Kidney (tissue), 14 donors: ENCODE results near the gene LDLRAP1. TPM values are rescaled to one million over a fixed set of nuclear protein-coding genes. Genes with fewer than 3 reads are reported as not detected.

ENCODE experiments used
- DNase-seq, 5 donors: peaks; one replicate each; pipeline ENCODE4 v3.0.0-alpha.2; 2013 to 2020
- FAIRE-seq: peaks from 2 replicates; lab custom pipeline; 2012; peaks lifted over from hg19 to GRCh38; lab: Jason Lieb, UNC
- H3K27ac ChIP-seq, 2 donors: one replicate each; pipeline ENCODE4 v1.7.0; 2013; ENCODE audit warnings: low read depth in 2 of 2, low read length in 2 of 2, inconsistent platforms in 1 of 2
- H3K27me3 ChIP-seq: one replicate; pipeline ENCODE4 v1.7.1; 2013; ENCODE audit warnings: low read length, inconsistent platforms; ENCODE audit not compliant: control insufficient read depth, insufficient read depth
- H3K36me3 ChIP-seq, 3 donors: one replicate each; pipeline versions ENCODE4 v1.7.0 to v1.7.1; 2013; ENCODE audit warnings: low read length in 3 of 3, control low read depth in 1 of 3, inconsistent platforms in 1 of 3; ENCODE audit not compliant: insufficient read depth in 3 of 3, control insufficient read depth in 2 of 3
- H3K4me1 ChIP-seq, 3 donors: one replicate each; pipeline versions ENCODE4 v1.7.0 to v1.7.1; 2013; ENCODE audit warnings: low read length in 3 of 3, inconsistent platforms in 1 of 3, low read depth in 1 of 3; ENCODE audit not compliant: control insufficient read depth in 2 of 3, insufficient read depth in 2 of 3
- H3K4me3 ChIP-seq, 3 donors: one replicate each; pipeline versions ENCODE4 v1.7.0 to v1.8.1; 2013; ENCODE audit warnings: low read length in 3 of 3, control low read depth in 1 of 3, inconsistent platforms in 1 of 3
- H3K9ac ChIP-seq, 3 donors: one replicate each; pipeline versions ENCODE4 v1.7.0 to v1.7.1; 2013; ENCODE audit warnings: low read length in 3 of 3, control low read depth in 1 of 3, inconsistent platforms in 1 of 3
- H3K9me3 ChIP-seq, 3 donors: one replicate each; pipeline versions ENCODE4 v1.7.0 to v1.7.1; 2013; ENCODE audit warnings: low read length in 3 of 3, control low read depth in 1 of 3, inconsistent platforms in 1 of 3; ENCODE audit not compliant: control insufficient read depth in 2 of 3, insufficient read depth in 1 of 3
- CTCF ChIP-seq: IDR thresholded peaks from 3 replicates; pipeline ENCODE4 v1.5.1; 2012; ENCODE audit warnings: mild to moderate bottlenecking, moderate library complexity, borderline replicate concordance; ENCODE audit not compliant: insufficient read depth; ENCODE audit errors: extremely low read depth
- intact Hi-C: fragments of 100-400 bp; cut with DNase I; formaldehyde crosslinking; loops from one replicate; pipeline ENCODE4 v1.11.1; 2022
- polyA plus RNA-seq: library from polyadenylated mRNA; stranded (reverse); fragments of 350-450 nt; fragmentation: Illumina TruSeq; extraction: RNeasy Lipid Tissue Mini Kit (QIAGEN cat#74804); gene quantifications from one replicate; pipeline ENCODE4 v1.2.3, GENCODE V29; 2014; ENCODE audit warnings: low read depth, low replicate concordance; ENCODE audit not compliant: insufficient read depth
- total RNA-seq: library from RNA; stranded (reverse); fragmentation: NEBNext Ultra II Directional; extraction: Animal tissue kit (Norgen Biotek cat#: 25700); gene quantifications from one replicate; pipeline ENCODE4 v1.2.1, GENCODE V29; 2021
- donor health status: control.
- donor health status: control.
- donor health status: control.
- donor health status: control.
- donor health status: control.
- donor health status: DM: yes; HTN: yes; CAD: no.
- donor health status: Normal renal cell carcinoma (clear cell type).

The LDLRAP1 gene
- total and polyA plus RNA-seq, 2 donors from 2014 or later = 14.4 to 26.2 TPM

GRCh38 chr1:25533775-25534409, 9.5 kb upstream of the LDLRAP1 start:
- TF ChIP-seq CTCF = no peak
- H3K9ac ChIP-seq = no peak overlapping the region
- no peak for DNase-seq
- no peak overlapping the region for H3K4me3 ChIP-seq
- no peak overlapping the region for H3K27ac ChIP-seq
- H3K4me1 ChIP-seq = no peaks in the 10 kb centered on the region
- intact Hi-C loops = no loop called here
- FAIRE-seq = peak; percentile 57
- H3K9me3 ChIP-seq = no peaks in the 10 kb centered on the region
- H3K27me3 ChIP-seq = no peaks in the 10 kb centered on the region
- no peaks in the 10 kb centered on the region for H3K36me3 ChIP-seq

- no peak for TF ChIP-seq CTCF
- no peaks in the 10 kb centered on the region for H3K9me3 ChIP-seq
- H3K4me1 ChIP-seq = no peaks in the 10 kb centered on the region
- H3K4me3 ChIP-seq = no peak overlapping the region
- DNase-seq (no peak), FAIRE-seq (no peak)
- no peaks in the 10 kb centered on the region for H3K36me3 ChIP-seq
- no peaks in the 10 kb centered on the region for H3K27me3 ChIP-seq
- H3K27ac ChIP-seq = no peak overlapping the region
- H3K9ac ChIP-seq = no peak overlapping the region
- intact Hi-C loops = no loop called here
Observed at GRCh38 chr1:25534410-25534788, 9.0 kb upstream of the LDLRAP1 start.

- H3K27ac ChIP-seq = no peak overlapping the region
- TF ChIP-seq CTCF = no peak
- intact Hi-C loops = no loop called here
- DNase-seq = no peak
- no peaks in the 10 kb centered on the region for H3K9me3 ChIP-seq
- H3K27me3 ChIP-seq = no peaks in the 10 kb centered on the region
- no peak overlapping the region for H3K9ac ChIP-seq
- no peak overlapping the region for H3K4me3 ChIP-seq
- H3K4me1 ChIP-seq = no peaks in the 10 kb centered on the region
- no peaks in the 10 kb centered on the region for H3K36me3 ChIP-seq
- FAIRE-seq = no peak
Observed at GRCh38 chr1:25536124-25536523, 7.3 kb upstream of the LDLRAP1 start.
